Measurements from ENCODE around the gene ADSS1.

The ADSS1 gene

GRCh38 chr14:104734051-104734587 lies 10.1 kb downstream of the ADSS1 start:
- Histone ChIP-seq H3K9me3 (ENCODE audit: control insufficient read depth, low read depth, low read length) (no peaks in the 10 kb centered on the region), H3K4me3 (ENCODE audit: low read length) (no peak overlapping the region), H3K36me3 (ENCODE audit: control insufficient read depth, low read depth, low read length) (no peaks in the 10 kb centered on the region), H3K9ac (ENCODE audit: low read length) (no peak overlapping the region), H3K4me1 (ENCODE audit: control insufficient read depth, low read depth, low read length) (no peaks in the 10 kb centered on the region), H3K27me3 (ENCODE audit: control insufficient read depth, insufficient read depth, low read length) (no peaks in the 10 kb centered on the region), H3K27ac (ENCODE audit: low read length) (no peak overlapping the region)

GRCh38 chr14:104734601-104734990 lies 10.6 kb downstream of the ADSS1 start:
- Histone ChIP-seq H3K4me3 (ENCODE audit: low read length) (no peak overlapping the region), H3K27ac (ENCODE audit: low read length) (no peak overlapping the region), H3K9me3 (ENCODE audit: control insufficient read depth, low read depth, low read length) (no peaks in the 10 kb centered on the region), H3K36me3 (ENCODE audit: control insufficient read depth, low read depth, low read length) (no peaks in the 10 kb centered on the region), H3K9ac (ENCODE audit: low read length) (no peak overlapping the region), H3K4me1 (ENCODE audit: control insufficient read depth, low read depth, low read length) (no peaks in the 10 kb centered on the region), H3K27me3 (ENCODE audit: control insufficient read depth, insufficient read depth, low read length) (no peaks in the 10 kb centered on the region)

- Histone ChIP-seq H3K36me3 (ENCODE audit: control insufficient read depth, low read depth, low read length) (no peaks in the 10 kb centered on the region), H3K27ac (ENCODE audit: low read length) (no peak overlapping the region), H3K4me3 (ENCODE audit: low read length) (no peak overlapping the region), H3K27me3 (ENCODE audit: control insufficient read depth, insufficient read depth, low read length) (no peaks in the 10 kb centered on the region), H3K4me1 (ENCODE audit: control insufficient read depth, low read depth, low read length) (no peaks in the 10 kb centered on the region), H3K9me3 (ENCODE audit: control insufficient read depth, low read depth, low read length) (no peaks in the 10 kb centered on the region), H3K9ac (ENCODE audit: low read length) (no peak overlapping the region)
Measured at GRCh38 chr14:104734991-104735779, 11.2 kb downstream of the ADSS1 start.

GRCh38 chr14:104735830-104736642 lies 12.0 kb downstream of the ADSS1 start:
- no peaks in the 10 kb centered on the region for H3K36me3 ChIP-seq (ENCODE audit: control insufficient read depth, low read depth, low read length)
- H3K9me3 ChIP-seq (ENCODE audit: control insufficient read depth, low read depth, low read length), result no peaks in the 10 kb centered on the region
- H3K4me1 ChIP-seq (ENCODE audit: control insufficient read depth, low read depth, low read length), result no peaks in the 10 kb centered on the region
- H3K27me3 ChIP-seq (ENCODE audit: control insufficient read depth, insufficient read depth, low read length), result no peaks in the 10 kb centered on the region
- H3K9ac ChIP-seq (ENCODE audit: low read length), result no peak overlapping the region
- H3K4me3 ChIP-seq (ENCODE audit: low read length), result no peak overlapping the region
- H3K27ac ChIP-seq (ENCODE audit: low read length), result no peak overlapping the region

GRCh38 chr14:104738375-104739019 lies 14.5 kb downstream of the ADSS1 start:
- Histone ChIP-seq H3K36me3 (ENCODE audit: control insufficient read depth, low read depth, low read length) (no peaks in the 10 kb centered on the region), H3K4me1 (ENCODE audit: control insufficient read depth, low read depth, low read length) (no peaks in the 10 kb centered on the region), H3K27ac (ENCODE audit: low read length) (no peak overlapping the region), H3K9me3 (ENCODE audit: control insufficient read depth, low read depth, low read length) (no peaks in the 10 kb centered on the region), H3K4me3 (ENCODE audit: low read length) (no peak overlapping the region), H3K9ac (ENCODE audit: low read length) (no peak overlapping the region), H3K27me3 (ENCODE audit: control insufficient read depth, insufficient read depth, low read length) (no peaks in the 10 kb centered on the region)

GRCh38 chr14:104739026-104739425 lies 15.0 kb downstream of the ADSS1 start:
- H3K9me3 ChIP-seq (ENCODE audit: control insufficient read depth, low read depth, low read length), result no peaks in the 10 kb centered on the region
- H3K36me3 ChIP-seq (ENCODE audit: control insufficient read depth, low read depth, low read length), result no peaks in the 10 kb centered on the region
- no peaks in the 10 kb centered on the region for H3K4me1 ChIP-seq (ENCODE audit: control insufficient read depth, low read depth, low read length)
- H3K27ac ChIP-seq (ENCODE audit: low read length), result no peak overlapping the region
- no peak overlapping the region for H3K9ac ChIP-seq (ENCODE audit: low read length)
- H3K4me3 ChIP-seq (ENCODE audit: low read length), result no peak overlapping the region
- no peaks in the 10 kb centered on the region for H3K27me3 ChIP-seq (ENCODE audit: control insufficient read depth, insufficient read depth, low read length)

GRCh38 chr14:104739546-104740516 lies 15.8 kb downstream of the ADSS1 start:
- Histone ChIP-seq H3K27me3 (ENCODE audit: control insufficient read depth, insufficient read depth, low read length) (no peaks in the 10 kb centered on the region), H3K9me3 (ENCODE audit: control insufficient read depth, low read depth, low read length) (no peaks in the 10 kb centered on the region), H3K4me1 (ENCODE audit: control insufficient read depth, low read depth, low read length) (no peaks in the 10 kb centered on the region), H3K27ac (ENCODE audit: low read length) (no peak overlapping the region), H3K36me3 (ENCODE audit: control insufficient read depth, low read depth, low read length) (no peaks in the 10 kb centered on the region), H3K4me3 (ENCODE audit: low read length) (no peak overlapping the region), H3K9ac (ENCODE audit: low read length) (no peak overlapping the region)

GRCh38 chr14:104741108-104741802 lies 17.2 kb downstream of the ADSS1 start:
- Histone ChIP-seq H3K9me3 (ENCODE audit: control insufficient read depth, low read depth, low read length) (no peaks in the 10 kb centered on the region), H3K36me3 (ENCODE audit: control insufficient read depth, low read depth, low read length) (no peaks in the 10 kb centered on the region), H3K9ac (ENCODE audit: low read length) (no peak overlapping the region), H3K4me1 (ENCODE audit: control insufficient read depth, low read depth, low read length) (no peaks in the 10 kb centered on the region), H3K4me3 (ENCODE audit: low read length) (no peak overlapping the region), H3K27me3 (ENCODE audit: control insufficient read depth, insufficient read depth, low read length) (no peaks in the 10 kb centered on the region), H3K27ac (ENCODE audit: low read length) (no peak overlapping the region)

GRCh38 chr14:104741803-104742251 lies 17.8 kb downstream of the ADSS1 start:
- Histone ChIP-seq H3K4me3 (ENCODE audit: low read length) (no peak overlapping the region), H3K27ac (ENCODE audit: low read length) (no peak overlapping the region), H3K36me3 (ENCODE audit: control insufficient read depth, low read depth, low read length) (no peaks in the 10 kb centered on the region), H3K9ac (ENCODE audit: low read length) (no peak overlapping the region), H3K9me3 (ENCODE audit: control insufficient read depth, low read depth, low read length) (no peaks in the 10 kb centered on the region), H3K27me3 (ENCODE audit: control insufficient read depth, insufficient read depth, low read length) (no peaks in the 10 kb centered on the region), H3K4me1 (ENCODE audit: control insufficient read depth, low read depth, low read length) (no peaks in the 10 kb centered on the region)
